ENCODE results near the gene B4GALT7.

The B4GALT7 gene

DNA sequence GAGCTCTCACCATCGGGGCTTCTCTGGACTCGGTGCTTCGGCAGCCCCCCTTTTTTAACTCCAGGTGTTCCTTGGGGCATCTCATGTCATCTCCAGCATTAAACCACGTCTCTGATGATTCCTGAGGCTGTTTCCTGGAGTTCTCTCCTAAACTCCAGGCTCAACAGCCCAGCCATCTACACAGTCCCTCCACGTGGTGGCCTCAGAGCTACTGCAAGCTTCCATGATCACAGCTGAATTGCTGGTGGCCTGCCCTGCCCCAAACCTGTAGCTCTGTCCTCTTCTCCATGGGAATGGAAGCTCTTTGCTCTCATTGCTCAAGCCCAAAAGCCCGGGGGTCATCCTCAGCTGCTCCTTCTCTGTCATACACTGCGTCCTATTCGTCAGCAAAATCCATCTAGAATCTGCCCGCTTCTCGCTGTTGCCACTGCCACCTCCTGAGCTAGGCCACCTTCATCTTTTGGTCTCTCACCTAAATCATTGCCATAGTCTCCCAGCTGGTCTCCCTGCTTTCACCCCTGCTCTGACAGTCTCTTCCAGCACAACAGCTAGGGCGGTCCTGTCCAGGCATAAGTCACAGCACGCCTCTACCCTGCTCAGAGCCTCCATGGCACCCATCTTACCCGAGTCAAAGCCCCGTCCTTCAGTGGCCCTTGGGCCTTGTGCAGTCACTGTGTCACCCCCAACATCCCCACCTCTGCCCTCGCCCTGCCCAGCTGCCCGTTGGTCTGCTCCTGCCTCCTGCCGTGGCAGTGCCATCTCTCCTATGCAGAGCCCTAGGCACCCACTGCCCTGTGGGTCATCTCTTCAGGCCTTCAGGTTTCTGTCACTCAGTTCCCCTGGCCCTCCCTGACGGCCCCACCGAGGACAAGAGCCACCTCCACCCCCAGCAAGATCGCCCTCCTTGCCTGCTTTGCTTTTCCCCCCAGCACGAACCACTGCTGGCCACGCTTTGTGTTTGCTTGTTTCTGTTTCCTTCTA, 6.4 kb downstream of the B4GALT7 start:
- no peak overlapping the region; the same call in 1 of the 2 replicates for H3K27ac ChIP-seq
- TF ChIP-seq, protein P1, sequence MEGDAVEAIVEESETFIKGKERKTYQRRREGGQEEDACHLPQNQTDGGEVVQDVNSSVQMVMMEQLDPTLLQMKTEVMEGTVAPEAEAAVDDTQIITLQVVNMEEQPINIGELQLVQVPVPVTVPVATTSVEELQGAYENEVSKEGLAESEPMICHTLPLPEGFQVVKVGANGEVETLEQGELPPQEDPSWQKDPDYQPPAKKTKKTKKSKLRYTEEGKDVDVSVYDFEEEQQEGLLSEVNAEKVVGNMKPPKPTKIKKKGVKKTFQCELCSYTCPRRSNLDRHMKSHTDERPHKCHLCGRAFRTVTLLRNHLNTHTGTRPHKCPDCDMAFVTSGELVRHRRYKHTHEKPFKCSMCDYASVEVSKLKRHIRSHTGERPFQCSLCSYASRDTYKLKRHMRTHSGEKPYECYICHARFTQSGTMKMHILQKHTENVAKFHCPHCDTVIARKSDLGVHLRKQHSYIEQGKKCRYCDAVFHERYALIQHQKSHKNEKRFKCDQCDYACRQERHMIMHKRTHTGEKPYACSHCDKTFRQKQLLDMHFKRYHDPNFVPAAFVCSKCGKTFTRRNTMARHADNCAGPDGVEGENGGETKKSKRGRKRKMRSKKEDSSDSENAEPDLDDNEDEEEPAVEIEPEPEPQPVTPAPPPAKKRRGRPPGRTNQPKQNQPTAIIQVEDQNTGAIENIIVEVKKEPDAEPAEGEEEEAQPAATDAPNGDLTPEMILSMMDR (conservative IDR thresholded peaks at IDR 0.05), result no peak

GRCh38 chr5:177607115-177607451, 7.2 kb downstream of the B4GALT7 start:
- H3K27ac ChIP-seq, result peak overlapping the region; percentile 19; the same call in 1 of the 2 replicates
- TF ChIP-seq, protein P1 (conservative IDR thresholded peaks at IDR 0.05), result no peak

DNA sequence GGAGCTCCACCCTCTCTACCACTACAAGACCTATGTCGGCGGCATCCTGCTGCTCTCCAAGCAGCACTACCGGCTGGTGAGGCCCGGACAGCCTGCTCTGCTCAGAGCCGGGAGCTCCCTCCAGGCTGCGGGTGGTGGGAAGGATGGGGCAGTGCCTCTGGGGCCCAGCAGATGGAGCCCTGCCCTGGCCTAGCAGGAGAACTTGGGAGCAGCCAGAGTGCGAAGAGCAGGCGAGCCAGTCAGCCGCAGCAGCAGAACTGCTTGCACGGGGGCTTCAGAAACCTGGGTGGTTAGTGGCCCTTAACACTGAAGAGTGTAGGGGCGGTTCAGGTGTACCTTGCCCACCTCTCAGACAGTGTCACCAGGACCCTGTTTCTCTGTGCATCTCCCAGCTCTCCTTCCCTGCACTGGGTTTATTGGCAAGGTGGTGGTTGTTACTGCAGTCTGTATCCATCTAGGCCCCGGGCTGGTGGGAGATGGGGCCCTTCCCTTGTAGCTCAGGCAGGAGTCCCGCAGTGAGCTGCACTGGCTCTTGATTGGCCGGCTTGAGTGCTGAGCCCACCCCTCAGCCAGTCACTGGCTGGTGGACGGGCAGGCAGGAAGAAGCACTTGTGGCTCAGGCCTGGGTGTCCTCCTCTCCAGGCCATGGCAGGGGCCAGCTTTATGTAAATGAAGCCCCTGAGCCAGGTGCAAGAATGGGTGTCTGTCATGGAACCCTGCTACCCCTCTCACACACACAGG, 7.7 kb downstream of the B4GALT7 start:
- TF ChIP-seq, protein P1 (conservative IDR thresholded peaks at IDR 0.05), result peak; percentile 99
- H3K27ac ChIP-seq, result peak overlapping the region; percentile 19; the same call in 1 of the 2 replicates

GRCh38 chr5:177608243-177609075, 8.5 kb downstream of the B4GALT7 start:
- no peak overlapping the region for H3K27ac ChIP-seq
- TF ChIP-seq, protein P1 (conservative IDR thresholded peaks at IDR 0.05), result no peak

DNA sequence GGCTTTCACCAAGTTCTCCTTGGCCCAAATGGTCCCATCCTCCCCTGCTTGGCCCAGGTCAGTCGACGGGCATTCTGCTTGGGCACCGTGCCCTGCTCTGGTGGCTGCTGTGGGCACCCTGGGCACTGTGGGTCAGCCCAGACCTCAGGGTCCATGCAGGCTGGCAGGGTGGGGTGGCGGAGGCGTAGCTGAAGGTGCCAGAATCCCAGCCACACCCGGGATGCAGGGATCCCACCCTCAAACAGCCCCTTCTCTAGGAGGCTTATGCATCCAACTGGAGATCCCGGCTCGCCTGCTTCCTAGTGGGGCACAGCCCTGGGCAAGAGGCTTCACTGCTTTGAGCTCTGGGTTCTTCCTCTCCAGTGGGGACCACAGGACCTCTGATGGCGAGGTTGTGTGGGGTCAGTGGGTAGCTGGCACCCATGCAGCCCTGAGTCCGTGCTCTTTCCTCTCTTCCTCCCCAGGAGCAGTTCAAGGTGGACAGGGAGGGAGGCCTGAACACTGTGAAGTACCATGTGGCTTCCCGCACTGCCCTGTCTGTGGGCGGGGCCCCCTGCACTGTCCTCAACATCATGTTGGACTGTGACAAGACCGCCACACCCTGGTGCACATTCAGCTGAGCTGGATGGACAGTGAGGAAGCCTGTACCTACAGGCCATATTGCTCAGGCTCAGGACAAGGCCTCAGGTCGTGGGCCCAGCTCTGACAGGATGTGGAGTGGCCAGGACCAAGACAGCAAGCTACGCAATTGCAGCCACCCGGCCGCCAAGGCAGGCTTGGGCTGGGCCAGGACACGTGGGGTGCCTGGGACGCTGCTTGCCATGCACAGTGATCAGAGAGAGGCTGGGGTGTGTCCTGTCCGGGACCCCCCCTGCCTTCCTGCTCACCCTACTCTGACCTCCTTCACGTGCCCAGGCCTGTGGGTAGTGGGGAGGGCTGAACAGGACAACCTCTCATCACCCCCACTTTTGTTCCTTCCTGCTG, 9.4 kb downstream of the B4GALT7 start:
- TF ChIP-seq, protein P1 (conservative IDR thresholded peaks at IDR 0.05), result no peak

DNA sequence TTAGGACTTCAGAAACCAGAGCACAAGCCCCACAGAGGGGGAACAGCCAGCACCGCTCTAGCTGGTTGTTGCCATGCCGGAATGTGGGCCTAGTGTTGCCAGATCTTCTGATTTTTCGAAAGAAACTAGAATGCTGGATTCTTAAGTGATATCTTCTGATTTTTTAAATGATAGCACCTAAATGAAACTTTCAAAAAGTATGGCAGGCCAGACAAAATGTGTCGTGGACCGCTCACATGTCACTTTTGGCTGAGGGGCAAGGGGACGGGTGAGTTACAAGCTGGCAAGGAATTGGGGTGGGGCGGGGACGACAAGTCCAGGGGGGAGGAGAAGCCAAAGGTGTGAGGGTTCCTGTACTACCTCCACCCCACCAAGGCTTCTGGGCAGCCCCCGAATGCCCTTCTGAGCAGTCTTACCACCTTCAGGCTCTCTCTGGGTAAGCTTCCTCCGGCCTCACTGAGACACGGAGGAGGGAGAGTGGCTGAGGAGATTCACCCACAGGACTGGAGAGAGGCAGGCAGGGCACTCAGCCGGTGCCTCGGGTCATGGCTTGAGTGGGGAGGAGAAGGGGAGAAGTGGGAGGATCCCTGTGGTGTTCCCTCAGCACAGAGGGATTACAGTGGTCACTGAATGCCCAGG, 10.3 kb downstream of the B4GALT7 start:
- H3K27ac ChIP-seq, result no peak overlapping the region
- TF ChIP-seq, protein P1 (conservative IDR thresholded peaks at IDR 0.05), result no peak

More for the DNA sequence above, 9.4 kb downstream of the B4GALT7 start:
- H3K27ac ChIP-seq, result no peak overlapping the region
